ENCODE results near the gene IRF4.

Gene IRF4

DNA sequence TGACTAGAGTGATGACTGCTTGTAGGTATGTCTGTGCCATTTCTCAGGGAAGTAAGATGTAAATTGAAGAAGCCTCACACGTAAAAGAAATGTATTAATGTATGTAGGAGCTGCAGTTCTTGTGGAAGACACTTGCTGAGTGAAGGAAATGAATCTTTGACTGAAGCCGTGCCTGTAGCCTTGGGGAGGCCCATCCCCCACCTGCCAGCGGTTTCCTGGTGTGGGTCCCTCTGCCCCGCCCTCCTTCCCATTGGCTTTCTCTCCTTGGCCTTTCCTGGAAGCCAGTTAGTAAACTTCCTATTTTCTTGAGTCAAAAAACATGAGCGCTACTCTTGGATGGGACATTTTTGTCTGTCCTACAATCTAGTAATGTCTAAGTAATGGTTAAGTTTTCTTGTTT is 16.6 kb downstream of the IRF4 start:
- no peak for ATAC-seq
- no peak for TF ChIP-seq ZNF70 (CRISPR knock-in tag; IDR thresholded peaks at IDR 0.05)
- TF ChIP-seq ZNF8 (CRISPR knock-in tag; IDR thresholded peaks at IDR 0.05) = no peak
- no peak for TF ChIP-seq TCF4 (CRISPR knock-in tag; IDR thresholded peaks at IDR 0.05; ENCODE audit: borderline replicate concordance)
- no peak for TF ChIP-seq RARB (CRISPR knock-in tag; IDR thresholded peaks at IDR 0.05)
- TF ChIP-seq PPARA (CRISPR knock-in tag; IDR thresholded peaks at IDR 0.05; ENCODE audit: borderline replicate concordance) = no peak
- no peak for TF ChIP-seq ZFP3 (CRISPR knock-in tag; IDR thresholded peaks at IDR 0.05)
- TF ChIP-seq ESRRG (CRISPR knock-in tag; IDR thresholded peaks at IDR 0.05) = no peak
- no peak for TF ChIP-seq BACH2 (CRISPR knock-in tag; IDR thresholded peaks at IDR 0.05; ENCODE audit: borderline replicate concordance)
- no peak for TF ChIP-seq ZFP30 (CRISPR knock-in tag; IDR thresholded peaks at IDR 0.05)
- no peak for TF ChIP-seq ZNF565 (CRISPR knock-in tag; conservative IDR thresholded peaks at IDR 0.05; ENCODE audit: low read depth)
- no peak for TF ChIP-seq POU6F1 (CRISPR knock-in tag; IDR thresholded peaks at IDR 0.05; ENCODE audit: borderline replicate concordance, low read depth)
- TF ChIP-seq GLIS3 (CRISPR knock-in tag; IDR thresholded peaks at IDR 0.05) = no peak
- TF ChIP-seq ISL1 (CRISPR knock-in tag; IDR thresholded peaks at IDR 0.05) = no peak
- no peak for TF ChIP-seq ZC3H10 (CRISPR knock-in tag; IDR thresholded peaks at IDR 0.05)
- TF ChIP-seq TOX (CRISPR knock-in tag; IDR thresholded peaks at IDR 0.05; ENCODE audit: borderline replicate concordance) = no peak

DNA sequence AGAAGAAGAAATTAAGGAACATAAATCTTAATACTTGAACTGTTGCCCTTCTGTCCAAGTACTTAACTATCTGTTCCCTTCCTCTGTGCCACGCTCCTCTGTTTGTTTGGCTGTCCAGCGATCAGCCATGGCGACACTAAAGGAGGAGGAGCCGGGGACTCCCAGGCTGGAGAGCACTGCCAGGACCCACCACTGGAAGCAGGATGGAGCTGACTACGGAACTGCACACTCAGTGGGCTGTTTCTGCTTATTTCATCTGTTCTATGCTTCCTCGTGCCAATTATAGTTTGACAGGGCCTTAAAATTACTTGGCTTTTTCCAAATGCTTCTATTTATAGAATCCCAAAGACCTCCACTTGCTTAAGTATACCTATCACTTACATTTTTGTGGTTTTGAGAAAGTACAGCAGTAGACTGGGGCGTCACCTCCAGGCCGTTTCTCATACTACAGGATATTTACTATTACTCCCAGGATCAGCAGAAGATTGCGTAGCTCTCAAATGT is 17.1 kb downstream of the IRF4 start:
- TF ChIP-seq, protein P1, sequence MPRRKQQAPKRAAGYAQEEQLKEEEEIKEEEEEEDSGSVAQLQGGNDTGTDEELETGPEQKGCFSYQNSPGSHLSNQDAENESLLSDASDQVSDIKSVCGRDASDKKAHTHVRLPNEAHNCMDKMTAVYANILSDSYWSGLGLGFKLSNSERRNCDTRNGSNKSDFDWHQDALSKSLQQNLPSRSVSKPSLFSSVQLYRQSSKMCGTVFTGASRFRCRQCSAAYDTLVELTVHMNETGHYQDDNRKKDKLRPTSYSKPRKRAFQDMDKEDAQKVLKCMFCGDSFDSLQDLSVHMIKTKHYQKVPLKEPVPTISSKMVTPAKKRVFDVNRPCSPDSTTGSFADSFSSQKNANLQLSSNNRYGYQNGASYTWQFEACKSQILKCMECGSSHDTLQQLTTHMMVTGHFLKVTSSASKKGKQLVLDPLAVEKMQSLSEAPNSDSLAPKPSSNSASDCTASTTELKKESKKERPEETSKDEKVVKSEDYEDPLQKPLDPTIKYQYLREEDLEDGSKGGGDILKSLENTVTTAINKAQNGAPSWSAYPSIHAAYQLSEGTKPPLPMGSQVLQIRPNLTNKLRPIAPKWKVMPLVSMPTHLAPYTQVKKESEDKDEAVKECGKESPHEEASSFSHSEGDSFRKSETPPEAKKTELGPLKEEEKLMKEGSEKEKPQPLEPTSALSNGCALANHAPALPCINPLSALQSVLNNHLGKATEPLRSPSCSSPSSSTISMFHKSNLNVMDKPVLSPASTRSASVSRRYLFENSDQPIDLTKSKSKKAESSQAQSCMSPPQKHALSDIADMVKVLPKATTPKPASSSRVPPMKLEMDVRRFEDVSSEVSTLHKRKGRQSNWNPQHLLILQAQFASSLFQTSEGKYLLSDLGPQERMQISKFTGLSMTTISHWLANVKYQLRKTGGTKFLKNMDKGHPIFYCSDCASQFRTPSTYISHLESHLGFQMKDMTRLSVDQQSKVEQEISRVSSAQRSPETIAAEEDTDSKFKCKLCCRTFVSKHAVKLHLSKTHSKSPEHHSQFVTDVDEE (CRISPR knock-in tag; IDR thresholded peaks at IDR 0.05) = no peak
- TF ChIP-seq CREB5 (CRISPR knock-in tag; IDR thresholded peaks at IDR 0.05; ENCODE audit: low read depth) (no peak), ZNF565 (CRISPR knock-in tag; conservative IDR thresholded peaks at IDR 0.05; ENCODE audit: low read depth) (no peak), ZFP30 (CRISPR knock-in tag; IDR thresholded peaks at IDR 0.05) (no peak), GLIS3 (CRISPR knock-in tag; IDR thresholded peaks at IDR 0.05) (no peak), ESRRG (CRISPR knock-in tag; IDR thresholded peaks at IDR 0.05) (no peak), RARB (CRISPR knock-in tag; IDR thresholded peaks at IDR 0.05) (no peak), ZFP3 (CRISPR knock-in tag; IDR thresholded peaks at IDR 0.05) (no peak), CSDC2 (CRISPR knock-in tag; IDR thresholded peaks at IDR 0.05) (no peak), ZC3H10 (CRISPR knock-in tag; IDR thresholded peaks at IDR 0.05) (no peak), PPARA (CRISPR knock-in tag; IDR thresholded peaks at IDR 0.05; ENCODE audit: borderline replicate concordance) (no peak), TOX (CRISPR knock-in tag; IDR thresholded peaks at IDR 0.05; ENCODE audit: borderline replicate concordance) (no peak), OSR1 (CRISPR knock-in tag; IDR thresholded peaks at IDR 0.05) (no peak), PATZ1 (CRISPR knock-in tag; IDR thresholded peaks at IDR 0.05; ENCODE audit: borderline replicate concordance) (no peak), ZNF70 (CRISPR knock-in tag; IDR thresholded peaks at IDR 0.05) (no peak), CSRNP3 (CRISPR knock-in tag; IDR thresholded peaks at IDR 0.05) (no peak), SNAI2 (CRISPR knock-in tag; IDR thresholded peaks at IDR 0.05) (no peak)
- ATAC-seq = peak; percentile 97

Data from SK-N-SH treated with all-trans-retinoic acid at 6 μM for 48 hours (cell line).